ENCODE measurements around the gene CABP1. TPM values are rescaled to one million over a fixed set of nuclear protein-coding genes. Genes with fewer than 3 reads are reported as not detected.

Gene CABP1
- total and polyA plus RNA-seq, 9 of the 15 experiments (the other 6 are each of a cell fraction or from before 2014, with no cell fraction given) = not detected

- no peak for TF ChIP-seq RAD51 (IDR thresholded peaks at IDR 0.05; ENCODE audit: borderline replicate concordance, low read depth)
- TF ChIP-seq GABPB2 (CRISPR knock-in tag; conservative IDR thresholded peaks at IDR 0.05) = no peak
- no peak for TF ChIP-seq RBM14 (IDR thresholded peaks at IDR 0.05; ENCODE audit: borderline replicate concordance, insufficient read depth, low read depth, low read length)
- no peak for TF ChIP-seq HIVEP1 (CRISPR knock-in tag; IDR thresholded peaks at IDR 0.05)
- no peak for TF ChIP-seq ZNF57 (CRISPR knock-in tag; IDR thresholded peaks at IDR 0.05)
- no peak for TF ChIP-seq NUFIP1 (IDR thresholded peaks at IDR 0.05; ENCODE audit: partially characterized antibody)
- no peak for TF ChIP-seq ZBTB5 (IDR thresholded peaks at IDR 0.05)
- TF ChIP-seq IRF2 (CRISPR knock-in tag; IDR thresholded peaks at IDR 0.05) = no peak
- TF ChIP-seq U2AF1 (optimal IDR thresholded peaks at IDR 0.05; ENCODE audit: low read depth, low read length) = no peak
- TF ChIP-seq MYBL2 (IDR thresholded peaks at IDR 0.05; ENCODE audit: low read depth) = no peak
- TF ChIP-seq MYBL2 (CRISPR knock-in tag; IDR thresholded peaks at IDR 0.05; ENCODE audit: borderline replicate concordance) = no peak
- TF ChIP-seq ZNF408 (CRISPR knock-in tag; IDR thresholded peaks at IDR 0.05; ENCODE audit: low read depth) = no peak
- no peak for TF ChIP-seq CHD2 (IDR thresholded peaks at IDR 0.05; ENCODE audit: low read depth, low read length)
Observed at GRCh38 chr12:120620624-120621023, 19.8 kb upstream of the CABP1 start (continued).
